SK-N-SH (cell line): ENCODE data around the gene ZC3H7B. TPM values are rescaled to one million over a fixed set of nuclear protein-coding genes. Genes with fewer than 3 reads are reported as not detected.

Experiments
- CTCF ChIA-PET: fragments of 300-600, 350-600 bp; formaldehyde crosslinking; extraction: SDS; loops from one replicate; lab custom pipeline; 2021; lab: Yijun Ruan, JAX
- POLR2A ChIA-PET: fragments of 350-600 bp; sonication (Branson Sonifier 250); formaldehyde crosslinking; extraction: SDS; loops from one replicate; lab custom pipeline; 2020; ENCODE audit warnings: antibody characterized with exemption, inconsistent platforms; lab: Yijun Ruan, JAX
- DNase-seq: peaks from one replicate; pipeline ENCODE4 v3.0.0; 2012
- H2AFZ ChIP-seq: fragments of 200-600 bp; sonication (generic); 2 replicates; pipeline ENCODE4 v1.8.1; 2016; ENCODE audit warnings: antibody characterized with exemption, mild to moderate bottlenecking, low read depth
- H3F3A ChIP-seq: fragments of 200-600 bp; sonication (generic); replicated peaks from 2 replicates; pipeline ENCODE3; 2016; ENCODE audit warnings: antibody characterized with exemption, mild to moderate bottlenecking; ENCODE audit not compliant: insufficient read depth
- H3K27ac ChIP-seq, 2 experiments: fragments of 200-500 bp in 1 of 2; fragments of 200-600 bp in 1 of 2; sonication (Bioruptor generic) in 1 of 2; sonication (generic), shearing (Covaris generic) in 1 of 2; 2 replicates each; pipeline versions ENCODE4 v1.5.1 to v1.6.1; 2014 to 2016; ENCODE audit warnings: low read depth in 2 of 2, inconsistent platforms in 1 of 2, low read length in 1 of 2, mild to moderate bottlenecking in 1 of 2, mixed read lengths in 1 of 2
- H3K27me3 ChIP-seq: fragments of 200-600 bp; sonication (generic), shearing (Covaris generic); 2 replicates; pipeline ENCODE4 v1.6.1; 2016; ENCODE audit warnings: mixed run types; ENCODE audit not compliant: insufficient read depth
- H3K36me3 ChIP-seq, 2 experiments: fragments of 200-500 bp in 1 of 2; fragments of 200-600 bp in 1 of 2; sonication (Bioruptor generic) in 1 of 2; sonication (generic) in 1 of 2; replicated peaks in 1 of 2; 2 replicates each; pipeline versions ENCODE3 to v1.5.1; 2014 to 2016; ENCODE audit warnings: low read length in 1 of 2, mild to moderate bottlenecking in 1 of 2; ENCODE audit not compliant: insufficient read depth in 2 of 2, control insufficient read depth in 1 of 2
- H3K4me1 ChIP-seq, 2 experiments: fragments of 200-500 bp in 1 of 2; fragments of 200-600 bp in 1 of 2; sonication (Bioruptor generic) in 1 of 2; sonication (generic), shearing (Covaris generic) in 1 of 2; 2 replicates each; pipeline versions ENCODE4 v1.5.1 to v1.6.1; 2014 to 2016; ENCODE audit warnings: low read depth in 1 of 2, low read length in 1 of 2, mixed run types in 1 of 2; ENCODE audit not compliant: insufficient read depth in 2 of 2, control insufficient read depth in 1 of 2
- H3K4me2 ChIP-seq: fragments of 200-600 bp; sonication (generic), shearing (Covaris generic); 2 replicates; pipeline ENCODE4 v1.6.1; 2017; ENCODE audit warnings: mixed run types
- H3K4me3 ChIP-seq, 2 experiments: fragments of 200-500 bp in 1 of 2; fragments of 200-600 bp in 1 of 2; sonication (Bioruptor generic) in 1 of 2; sonication (generic), shearing (Covaris generic) in 1 of 2; 2 replicates each; pipeline versions ENCODE4 v1.5.1 to v1.8.1; 2014 to 2016; ENCODE audit warnings: low read depth in 2 of 2, inconsistent platforms in 1 of 2, low read length in 1 of 2, mild to moderate bottlenecking in 1 of 2, mixed read lengths in 1 of 2, moderate library complexity in 1 of 2
- H3K79me2 ChIP-seq: fragments of 200-600 bp; sonication (generic); 2 replicates; pipeline ENCODE4 v1.8.1; 2017; ENCODE audit warnings: mild to moderate bottlenecking; ENCODE audit not compliant: insufficient read depth
- H3K9ac ChIP-seq: fragments of 200-600 bp; sonication (generic); 2 replicates; pipeline ENCODE4 v1.6.1; 2017; ENCODE audit warnings: mixed run types
- H3K9me2 ChIP-seq: fragments of 200-600 bp; sonication (generic); 2 replicates; pipeline ENCODE4 v1.6.1; 2017; ENCODE audit warnings: mixed run types
- H3K9me3 ChIP-seq: fragments of 200-600 bp; sonication (generic); 2 replicates; pipeline ENCODE4 v1.6.1; 2017; ENCODE audit warnings: mixed run types, mild to moderate bottlenecking, moderate library complexity
- H4K20me1 ChIP-seq: fragments of 200-600 bp; sonication (generic); 2 replicates; pipeline ENCODE4 v1.6.1; 2017; ENCODE audit warnings: mild to moderate bottlenecking, mixed run types; ENCODE audit not compliant: insufficient read depth
- CHD2 ChIP-seq: fragments of 150-350 bp; IDR thresholded peaks from 2 replicates; pipeline ENCODE4 v1.6.1; 2018; ENCODE audit warnings: low read length; ENCODE audit not compliant: partially characterized antibody
- ELF1 ChIP-seq: IDR thresholded peaks from 2 replicates; pipeline ENCODE4 v1.4.0; 2012
- EP300 ChIP-seq, 2 experiments: IDR thresholded peaks; 2 replicates each; pipeline versions ENCODE4 v1.4.0 to v1.6.1; 2012; ENCODE audit warnings: borderline replicate concordance in 1 of 2, low read depth in 1 of 2, low read length in 1 of 2
- EZH2phosphoT487 ChIP-seq: fragments of 200-600 bp; sonication (generic); IDR thresholded peaks from 2 replicates; pipeline ENCODE4 v1.6.1; 2017; ENCODE audit warnings: low read depth, mixed run types, mild to moderate bottlenecking, antibody characterized with exemption, moderate library complexity, borderline replicate concordance
- IRF3 ChIP-seq: fragments of 150-350 bp; IDR thresholded peaks from 2 replicates; pipeline ENCODE4 v1.6.1; 2016; ENCODE audit warnings: mild to moderate bottlenecking, low read depth, low read length
- RCOR1 ChIP-seq: fragments of 150-350 bp; IDR thresholded peaks from 2 replicates; pipeline ENCODE4 v1.6.1; 2017; ENCODE audit warnings: antibody characterized with exemption, low read length
- REST ChIP-seq: IDR thresholded peaks from 2 replicates; pipeline ENCODE4 v1.6.1; 2012; ENCODE audit warnings: mild to moderate bottlenecking, low read depth, low read length, moderate library complexity
- TEAD4 ChIP-seq: IDR thresholded peaks from 2 replicates; pipeline ENCODE4 v1.4.0; 2012; ENCODE audit warnings: mild to moderate bottlenecking, borderline replicate concordance; ENCODE audit not compliant: insufficient read depth
- USF1 ChIP-seq: IDR thresholded peaks from 2 replicates; pipeline ENCODE4 v1.4.0; 2012; ENCODE audit warnings: low read depth, borderline replicate concordance
- WGBS: methylation state at CpG from one replicate; pipeline ENCODE4 v1.1.6; 2017; ENCODE audit warnings: low lambda C conversion rate; 5-methylcytosine and 5-hydroxymethylcytosine counted together
- polyA plus RNA-seq, 3 experiments: library from polyadenylated mRNA; depleted of rRNA; stranded (reverse); fragments of >200 nt; gene quantifications; 2 replicates each; pipeline ENCODE4 v1.2.3, GENCODE V29; 2012

ZC3H7B gene
- polyA plus RNA-seq, 1 of the 3 experiments (the other 2 are of a cell fraction), result 27.1 TPM

- TF ChIP-seq CHD2 (no peak), RCOR1 (no peak)
Observed at GRCh38 chr22:41395531-41396240, 94.4 kb downstream of the ZC3H7B start (continued).

- no peaks in the 10 kb centered on the region for H3K27me3 ChIP-seq
- H3K4me2 ChIP-seq, result no peak overlapping the region
- H3F3A ChIP-seq, result no peaks in the 10 kb centered on the region
- H3K9me2 ChIP-seq, result no peaks in the 10 kb centered on the region
- POLR2A ChIA-PET, result no interaction called here
- peaks cover 7 to 15% of the 10 kb centered on the region in 2 experiments; a peak in 2 of 4 replicates for H3K4me1 ChIP-seq
- no peaks in the 10 kb centered on the region for H3K9me3 ChIP-seq
- H3K27ac ChIP-seq, result no peak overlapping the region
- H3K4me3 ChIP-seq, result no peak overlapping the region
- CTCF ChIA-PET, result interaction anchor here (1.6 to 2.2 kb wide), 2 partner anchors 120 to 121 kb away, joined by 4 to 7 read pairs; no protein-coding TSS in a partner anchor
- H2AFZ ChIP-seq, result no peak overlapping the region
- H3K79me2 ChIP-seq, result no peaks in the 10 kb centered on the region
- H3K9ac ChIP-seq, result no peak overlapping the region
- no peaks in the 10 kb centered on the region for H4K20me1 ChIP-seq
- no peak for DNase-seq
- peaks cover 0 to 19% of the 10 kb centered on the region in 2 experiments for H3K36me3 ChIP-seq
- 91% methylated on average over 7 of the region's 19 CpGs for WGBS
- TF ChIP-seq EP300 (IDR thresholded peaks at IDR 0.05; ENCODE audit: borderline replicate concordance in 1 of 2, low read depth in 1 of 2, low read length in 1 of 2), result no peak
- no peak for TF ChIP-seq TEAD4
- no peak for TF ChIP-seq IRF3
- no peak for TF ChIP-seq EZH2phosphoT487
- TF ChIP-seq ELF1, result no peak
- TF ChIP-seq REST, result no peak
- no peak for TF ChIP-seq USF1
Observed at GRCh38 chr22:41397143-41397811, 96.0 kb downstream of the ZC3H7B start.
